ENCODE results near the gene IL10RA. TPM values are rescaled to one million over a fixed set of nuclear protein-coding genes. Genes with fewer than 3 reads are reported as not detected.

IL10RA gene
- total RNA-seq, 1 experiment from 2014 or later = 1.7 TPM

GRCh38 chr11:118005224-118006152, 19.3 kb downstream of the IL10RA start:
- H3K9me3 ChIP-seq (ENCODE audit: control insufficient read depth in 1 of 2, insufficient read depth in 1 of 2, low read depth in 1 of 2, low read length in 2 of 2) = no peaks in the 10 kb centered on the region
- no peaks in the 10 kb centered on the region for H3K27me3 ChIP-seq (ENCODE audit: insufficient read depth, low read length)
- no peaks in the 10 kb centered on the region for H3K9me2 ChIP-seq (ENCODE audit: insufficient read depth)
- H3K36me3 ChIP-seq (ENCODE audit: control insufficient read depth in 1 of 2, insufficient read depth in 2 of 2, low read length in 2 of 2) = no peaks in the 10 kb centered on the region
- no peaks in the 10 kb centered on the region for H3K4me1 ChIP-seq (ENCODE audit: control insufficient read depth in 1 of 2, insufficient read depth in 2 of 2, low read length in 2 of 2)
- TF ChIP-seq CTCF (IDR thresholded peaks at IDR 0.05 in 2 of 3, conservative IDR thresholded peaks at IDR 0.05 in 1 of 3; ENCODE audit: borderline replicate concordance in 1 of 3, insufficient read depth in 1 of 3, low read depth in 2 of 3, low read length in 2 of 3) (0 out of 6 replicates have a peak, but pooled peaks of 1 of the 3 experiments have one; percentile 8), ZNF274 (IDR thresholded peaks at IDR 0.05; ENCODE audit: low read depth, low read length) (no peak), REST (IDR thresholded peaks at IDR 0.05; ENCODE audit: low read depth) (no peak), TCF7L2 (IDR thresholded peaks at IDR 0.05; ENCODE audit: borderline replicate concordance, extremely low read depth, insufficient read depth, insufficient read length) (no peak), POLR2A (IDR thresholded peaks at IDR 0.05; ENCODE audit: borderline replicate concordance, extremely low read depth, insufficient read depth, insufficient read length) (no peak), CBX3 (IDR thresholded peaks at IDR 0.05; ENCODE audit: low read depth) (no peak)
- no TSS peak for BruUV-seq (replicated peaks)
- POLR2A ChIA-PET = no interaction called here
- intact Hi-C loops (cut with micrococcal nuclease) = no loop called here
- CTCF ChIA-PET = no interaction called here
- DNase-seq (ENCODE audit: low read depth, low spot score) (no peak), ATAC-seq (peak; percentile 36; the same call in 1 of the 2 replicates)
- no peak overlapping the region for H3K4me2 ChIP-seq (ENCODE audit: low read length)
- H3K9ac ChIP-seq (ENCODE audit: low read length) = no peak overlapping the region
- H3K27ac ChIP-seq (ENCODE audit: low read depth, low read length) = no peak overlapping the region
- H3K4me3 ChIP-seq (replicated peaks in 1 of 2; ENCODE audit: low read depth in 1 of 2, low read length in 2 of 2) = no peak overlapping the region
- RAD21 ChIA-PET (ENCODE audit: low non-redundant PET in 1 of 2, low total read pairs in 2 of 2, uncharacterized antibody in 2 of 2, unreplicated experiment in 2 of 2) = no interaction called here
- no peaks in the 10 kb centered on the region for H3K79me2 ChIP-seq (ENCODE audit: insufficient read depth, low read length)
- H2AFZ ChIP-seq (ENCODE audit: low read depth, low read length, poor library complexity, severe bottlenecking) = no peak overlapping the region
- H4K20me1 ChIP-seq (ENCODE audit: insufficient read depth) = no peaks in the 10 kb centered on the region

Measured in HCT116 (cell line).